Stomach (tissue), 4 donors: ENCODE measurements around the gene C8B.

Experiments
- EP300 ChIP-seq: sonication (generic); formaldehyde crosslinking; IDR thresholded peaks from one replicate; pipeline ENCODE4 v1.6.1; 2017; ENCODE audit warnings: antibody characterized with exemption
- TF ChIP-seq, protein P1 (sequence below), 7 experiments: fragments of 450-650 bp in 4 of 7; fragments of 200-600 bp in 3 of 7; sonication (generic) in 3 of 7; IDR thresholded peaks; one replicate each; pipeline ENCODE4 v1.5.1; 2016 to 2019; ENCODE audit warnings: antibody characterized with exemption in 7 of 7, control low read depth in 2 of 7, mild to moderate bottlenecking in 1 of 7

DNA sequence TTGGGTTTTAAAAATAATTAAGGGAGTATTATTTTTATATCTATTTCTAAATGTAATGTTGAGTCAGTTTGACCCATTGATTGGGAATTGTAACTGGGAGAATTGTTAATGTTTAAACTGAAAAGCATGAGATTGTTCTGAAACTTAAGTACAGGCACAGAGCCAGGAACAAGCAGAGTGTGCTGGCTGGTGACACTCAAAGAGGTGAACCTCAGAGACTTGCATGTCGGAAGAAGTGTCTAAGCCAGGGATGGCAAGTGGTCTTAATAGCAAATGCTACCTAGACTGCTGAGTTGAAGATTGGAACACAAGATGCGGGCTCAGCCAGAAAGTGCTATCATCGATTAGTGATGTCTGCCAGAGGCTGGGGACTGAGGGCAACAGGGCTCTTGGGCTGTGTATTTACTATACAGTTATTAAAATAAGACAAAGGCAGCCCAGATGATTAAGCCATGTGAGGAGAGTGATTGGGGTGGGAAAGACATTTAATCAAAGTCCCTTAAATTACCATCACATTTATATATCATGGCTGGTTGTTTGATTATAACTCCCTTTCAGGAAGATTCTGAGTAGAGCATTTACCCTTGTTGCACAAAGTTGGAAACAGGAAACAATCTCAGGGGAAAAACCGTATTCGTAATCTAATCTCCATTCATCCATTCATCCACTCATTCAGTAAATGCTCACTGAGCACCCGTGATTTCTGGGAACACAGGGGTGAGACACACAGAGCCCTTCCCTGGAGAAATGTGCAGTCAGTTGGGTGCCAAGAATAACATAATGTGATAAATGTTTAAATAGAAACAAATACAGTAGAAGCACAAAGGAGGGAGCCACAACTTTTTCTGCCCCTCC lies 68.4 kb downstream of the C8B start:
- TF ChIP-seq, protein P1, sequence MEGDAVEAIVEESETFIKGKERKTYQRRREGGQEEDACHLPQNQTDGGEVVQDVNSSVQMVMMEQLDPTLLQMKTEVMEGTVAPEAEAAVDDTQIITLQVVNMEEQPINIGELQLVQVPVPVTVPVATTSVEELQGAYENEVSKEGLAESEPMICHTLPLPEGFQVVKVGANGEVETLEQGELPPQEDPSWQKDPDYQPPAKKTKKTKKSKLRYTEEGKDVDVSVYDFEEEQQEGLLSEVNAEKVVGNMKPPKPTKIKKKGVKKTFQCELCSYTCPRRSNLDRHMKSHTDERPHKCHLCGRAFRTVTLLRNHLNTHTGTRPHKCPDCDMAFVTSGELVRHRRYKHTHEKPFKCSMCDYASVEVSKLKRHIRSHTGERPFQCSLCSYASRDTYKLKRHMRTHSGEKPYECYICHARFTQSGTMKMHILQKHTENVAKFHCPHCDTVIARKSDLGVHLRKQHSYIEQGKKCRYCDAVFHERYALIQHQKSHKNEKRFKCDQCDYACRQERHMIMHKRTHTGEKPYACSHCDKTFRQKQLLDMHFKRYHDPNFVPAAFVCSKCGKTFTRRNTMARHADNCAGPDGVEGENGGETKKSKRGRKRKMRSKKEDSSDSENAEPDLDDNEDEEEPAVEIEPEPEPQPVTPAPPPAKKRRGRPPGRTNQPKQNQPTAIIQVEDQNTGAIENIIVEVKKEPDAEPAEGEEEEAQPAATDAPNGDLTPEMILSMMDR (IDR thresholded peaks at IDR 0.05) = no peak
- no peak for TF ChIP-seq EP300
